ENCODE measurements around the gene PIK3R2.
"Not testable (repeated sequence)": the region's sequence is repeated elsewhere in the genome, so short reads cannot be mapped to it uniquely, and the experiment has no call there.

The PIK3R2 gene

GRCh38 chr19:18203408-18203862 is 50.5 kb downstream of the PIK3R2 start:
- DNase-seq (ENCODE audit: low read depth) = no peak
- TF ChIP-seq CTCF (IDR thresholded peaks at IDR 0.05; ENCODE audit: low read depth, low read length) (no peak), MYC (IDR thresholded peaks at IDR 0.05; ENCODE audit: low read depth, low read length) (no peak), MAX (IDR thresholded peaks at IDR 0.05; ENCODE audit: low read depth, low read length) (no peak), POLR2A (IDR thresholded peaks at IDR 0.05; ENCODE audit: extremely low read depth, insufficient read length) (no peak)
- peak overlapping the region; percentile 44 for H3K4me3 ChIP-seq (ENCODE audit: low read depth, low read length)

- no peak for TF ChIP-seq POLR2A (IDR thresholded peaks at IDR 0.05; ENCODE audit: extremely low read depth, insufficient read length)
- TF ChIP-seq MAX (IDR thresholded peaks at IDR 0.05; ENCODE audit: low read depth, low read length) = 0 out of 2 replicates have a peak, but pooled peaks have one; percentile 7
- TF ChIP-seq MYC (IDR thresholded peaks at IDR 0.05; ENCODE audit: low read depth, low read length) = 0 out of 2 replicates have a peak, but pooled peaks have one; percentile 7
- DNase-seq (ENCODE audit: low read depth) = peak; percentile 100
- peak within 1 kb of the TSS; percentile 50 for H3K4me3 ChIP-seq (ENCODE audit: low read depth, low read length)
These were observed 51.0 kb downstream of the PIK3R2 start, which contains the start of gene RAB3A for GRCh38 chr19:18203863-18204393. Gene RAB3A (minus strand): TSS chr19:18204042. CDS start chr19:18202740, 1,302 bp downstream.

GRCh38 chr19:18204394-18205199 is 51.6 kb downstream of the PIK3R2 start:
- H3K4me3 ChIP-seq (ENCODE audit: low read depth, low read length) = peak overlapping the region; percentile 50
- TF ChIP-seq CTCF (IDR thresholded peaks at IDR 0.05; ENCODE audit: low read depth, low read length) (no peak), MAX (IDR thresholded peaks at IDR 0.05; ENCODE audit: low read depth, low read length) (no peak), POLR2A (IDR thresholded peaks at IDR 0.05; ENCODE audit: extremely low read depth, insufficient read length) (no peak), MYC (IDR thresholded peaks at IDR 0.05; ENCODE audit: low read depth, low read length) (0 out of 2 replicates have a peak, but pooled peaks have one; percentile 6)
- no peak for DNase-seq (ENCODE audit: low read depth)

GRCh38 chr19:18205200-18205892 is 52.4 kb downstream of the PIK3R2 start:
- no peak for TF ChIP-seq POLR2A (IDR thresholded peaks at IDR 0.05; ENCODE audit: extremely low read depth, insufficient read length)
- peak; percentile 6; the same call in 1 of the 2 replicates for TF ChIP-seq MAX (IDR thresholded peaks at IDR 0.05; ENCODE audit: low read depth, low read length)

GRCh38 chr19:18206018-18206417 is 53.1 kb downstream of the PIK3R2 start:
- TF ChIP-seq CTCF (IDR thresholded peaks at IDR 0.05; ENCODE audit: low read depth, low read length) (no peak), POLR2A (IDR thresholded peaks at IDR 0.05; ENCODE audit: extremely low read depth, insufficient read length) (no peak), MYC (IDR thresholded peaks at IDR 0.05; ENCODE audit: low read depth, low read length) (no peak), MAX (IDR thresholded peaks at IDR 0.05; ENCODE audit: low read depth, low read length) (no peak)
- no peak overlapping the region for H3K4me3 ChIP-seq (ENCODE audit: low read depth, low read length)
- DNase-seq (ENCODE audit: low read depth) = no peak

More at GRCh38 chr19:18205200-18205892, 52.4 kb downstream of the PIK3R2 start:
- peak; percentile 64 for DNase-seq (ENCODE audit: low read depth)
- peak overlapping the region; percentile 50 for H3K4me3 ChIP-seq (ENCODE audit: low read depth, low read length)

GRCh38 chr19:18208098-18208951 is 55.4 kb downstream of the PIK3R2 start:
- H3K4me3 ChIP-seq (ENCODE audit: low read depth, low read length) = no peak overlapping the region
- peak; percentile 51 for DNase-seq (ENCODE audit: low read depth)
- TF ChIP-seq POLR2A (IDR thresholded peaks at IDR 0.05; ENCODE audit: extremely low read depth, insufficient read length) = no peak
- TF ChIP-seq MYC (IDR thresholded peaks at IDR 0.05; ENCODE audit: low read depth, low read length) = no peak
- no peak for TF ChIP-seq MAX (IDR thresholded peaks at IDR 0.05; ENCODE audit: low read depth, low read length)
- peak; percentile 27 for TF ChIP-seq CTCF (IDR thresholded peaks at IDR 0.05; ENCODE audit: low read depth, low read length)

- not testable (repeated sequence) for H3K4me3 ChIP-seq (ENCODE audit: low read depth, low read length); DNase-seq (ENCODE audit: low read depth)
These were observed 56.9 kb downstream of the PIK3R2 start for GRCh38 chr19:18209912-18210311.

All from NB4 (cell line).